Inflammatory macrophage treated with lipopolysaccharide for 4 hours (primary cell): ENCODE measurements around the gene XIAP.
"Not testable (repeated sequence)": the region's sequence is repeated elsewhere in the genome, so short reads cannot be mapped to it uniquely, and the experiment has no call there.

ENCODE experiments used
- DNase-seq: peaks from one replicate; pipeline ENCODE4 v3.0.0-alpha.2; 2020

The XIAP gene

DNA sequence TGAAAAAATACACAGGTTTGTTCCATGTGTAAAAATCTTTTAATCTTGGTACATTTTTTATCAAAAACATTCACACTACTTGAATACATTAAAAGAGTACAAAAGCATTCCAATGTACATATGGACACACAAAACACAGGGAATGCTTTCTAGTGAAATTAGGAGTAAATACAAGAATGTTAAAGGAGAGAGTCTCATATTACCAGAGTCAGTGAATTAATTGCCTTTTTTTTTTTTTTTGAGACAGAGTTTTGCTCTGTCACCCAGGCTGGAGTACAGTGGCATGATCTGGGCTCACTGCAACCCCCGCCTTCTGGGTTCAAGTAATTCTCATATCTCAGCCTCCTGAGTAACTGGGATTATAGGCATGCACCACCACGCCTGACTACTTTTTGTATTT, 17.0 kb downstream of the XIAP start:
- DNase-seq = no peak

- peak; percentile 75 for DNase-seq
Observed at GRCh38 chrX:123878252-123878721, 18.4 kb downstream of the XIAP start.

- no peak for DNase-seq
Observed at GRCh38 chrX:123881330-123881729, 21.5 kb downstream of the XIAP start.

GRCh38 chrX:123882391-123882790, 22.5 kb downstream of the XIAP start:
- no peak for DNase-seq

DNA sequence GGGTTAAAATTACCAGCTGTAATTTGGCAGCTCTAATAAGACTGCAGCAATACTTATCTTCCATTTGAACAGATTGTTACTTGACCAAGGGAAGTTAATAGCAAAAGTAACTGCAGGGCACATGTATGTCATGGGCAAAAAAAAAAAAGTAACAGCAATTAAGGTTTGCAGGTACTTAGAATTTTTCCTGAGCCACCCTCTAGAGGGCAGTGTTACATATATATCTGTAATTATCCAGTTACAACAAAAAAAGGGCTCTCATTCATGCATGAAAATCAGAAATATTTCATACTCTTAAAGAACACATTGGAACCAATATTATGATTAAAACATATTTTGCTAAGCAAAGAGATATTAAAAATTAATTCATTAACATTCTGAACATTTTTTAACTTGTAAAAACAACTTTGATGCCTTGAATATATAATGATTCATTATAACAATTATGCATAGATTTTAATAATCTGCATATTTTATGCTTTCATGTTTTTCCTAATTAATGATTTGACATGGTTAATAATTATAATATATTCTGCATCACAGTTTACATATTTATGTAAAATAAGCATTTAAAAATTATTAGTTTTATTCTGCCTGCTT, 25.1 kb downstream of the XIAP start:
- DNase-seq = peak; percentile 55

DNA sequence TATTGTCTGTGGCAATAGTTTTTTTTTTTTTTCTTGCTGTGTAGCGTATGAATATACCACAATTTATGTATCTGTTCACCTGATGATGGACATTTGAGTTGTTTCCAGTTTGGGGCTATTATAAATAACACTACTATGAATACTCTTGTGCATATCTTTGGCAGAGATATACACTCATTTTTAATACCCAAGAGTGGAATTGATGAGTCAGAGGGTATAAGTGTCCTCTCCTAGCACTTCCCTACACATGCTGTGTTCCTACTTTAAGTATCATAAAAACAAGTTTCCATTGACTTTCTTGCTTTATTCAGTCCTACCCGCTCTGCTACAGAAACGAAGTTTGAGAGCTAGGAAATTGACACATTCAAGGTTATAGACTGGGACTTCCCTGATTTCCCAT, 39.8 kb downstream of the XIAP start:
- no peak for DNase-seq

GRCh38 chrX:123903261-123903660, 43.4 kb downstream of the XIAP start:
- not testable (repeated sequence) for DNase-seq

DNA sequence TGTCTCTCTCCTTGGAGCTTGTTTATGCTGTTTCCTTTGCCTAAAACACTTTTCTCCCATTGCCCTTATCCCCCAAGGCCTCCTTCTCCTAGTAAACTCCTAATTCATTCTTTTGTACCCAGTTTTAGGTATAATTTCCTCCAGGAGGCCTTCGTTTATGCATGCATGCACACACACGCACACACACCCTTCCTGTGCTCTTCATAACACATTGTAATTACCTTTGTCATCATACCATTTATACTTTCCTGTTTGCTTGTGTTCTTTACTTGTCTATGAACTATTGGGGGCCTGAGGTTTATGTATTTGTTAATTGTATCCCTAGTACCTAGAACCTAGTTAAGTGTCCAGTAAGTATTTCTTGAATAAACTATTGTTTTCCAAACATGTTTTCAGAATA, 45.5 kb downstream of the XIAP start:
- DNase-seq = no peak

GRCh38 chrX:123906557-123907316, 46.9 kb downstream of the XIAP start:
- no peak for DNase-seq

DNA sequence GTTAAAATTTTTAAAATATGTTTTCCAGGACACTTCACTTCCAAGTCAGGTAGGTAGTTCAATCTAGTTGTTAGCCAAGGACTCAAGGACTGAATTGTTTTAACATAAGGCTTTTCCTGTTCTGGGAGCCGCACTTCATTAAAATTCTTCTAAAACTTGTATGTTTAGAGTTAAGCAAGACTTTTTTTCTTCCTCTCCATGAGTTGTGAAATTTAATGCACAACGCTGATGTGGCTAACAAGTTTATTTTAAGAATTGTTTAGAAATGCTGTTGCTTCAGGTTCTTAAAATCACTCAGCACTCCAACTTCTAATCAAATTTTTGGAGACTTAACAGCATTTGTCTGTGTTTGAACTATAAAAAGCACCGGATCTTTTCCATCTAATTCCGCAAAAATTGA, 49.7 kb downstream of the XIAP start:
- DNase-seq = peak; percentile 62

DNA sequence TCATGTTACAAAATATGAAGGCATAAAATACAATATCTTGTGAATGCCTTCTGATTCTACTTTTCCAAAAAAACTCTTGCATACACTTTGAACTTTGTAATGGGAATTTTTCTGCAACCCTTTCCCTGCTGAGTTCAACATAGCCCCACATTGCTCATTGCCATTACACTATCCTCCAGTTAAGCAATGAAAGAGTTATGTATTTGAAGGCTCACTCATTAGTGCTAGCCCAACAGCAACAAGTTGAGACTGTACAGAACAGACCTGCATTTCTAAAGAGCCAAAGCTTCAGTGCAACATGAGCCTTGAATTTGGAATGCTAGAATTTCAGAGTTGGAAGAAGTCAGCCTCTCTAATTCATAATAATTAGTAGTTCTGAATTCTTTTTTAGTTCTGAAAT, 57.2 kb downstream of the XIAP start:
- DNase-seq = peak; percentile 7

GRCh38 chrX:123918106-123918721, 58.4 kb downstream of the XIAP start:
- DNase-seq = no peak

GRCh38 chrX:123920105-123920785, 60.4 kb downstream of the XIAP start:
- DNase-seq = no peak

DNA sequence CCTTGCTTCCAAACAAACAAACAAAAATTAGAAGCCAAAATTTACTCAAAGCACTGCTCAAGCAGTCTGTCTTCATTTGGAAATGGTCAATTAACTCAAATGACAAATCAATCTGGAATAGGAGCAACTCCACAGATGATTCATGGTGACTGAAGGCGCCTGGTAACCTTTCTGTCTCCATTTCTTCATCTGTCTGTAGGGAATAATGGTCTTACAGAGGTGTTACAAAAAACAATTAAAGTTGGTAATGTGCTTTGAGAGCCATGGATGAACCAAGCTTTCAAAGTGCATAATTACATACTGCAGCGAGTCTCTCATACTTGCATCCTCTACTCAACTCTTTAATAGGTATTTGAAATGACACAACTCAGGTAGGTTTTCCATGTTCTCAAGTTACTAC, 63.4 kb downstream of the XIAP start:
- DNase-seq = no peak

DNA sequence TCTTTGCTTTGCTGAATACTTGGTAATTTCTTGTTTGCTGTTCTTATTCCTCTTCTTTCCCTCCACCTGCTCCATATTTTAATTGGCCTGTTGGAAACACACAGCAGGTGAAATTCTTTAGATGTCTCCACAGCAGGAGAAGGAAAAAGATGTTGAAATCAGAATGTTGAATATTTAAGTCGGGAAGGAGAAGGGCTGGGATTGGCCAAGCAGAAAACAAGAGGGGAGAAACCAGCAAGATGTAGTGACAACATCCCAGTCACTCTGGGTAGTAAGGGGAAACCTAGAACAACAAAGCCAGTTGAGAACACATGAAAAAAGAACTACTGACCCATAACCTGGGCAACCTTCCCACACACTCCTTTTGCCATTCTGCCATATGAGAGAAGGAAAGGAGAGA, 64.3 kb downstream of the XIAP start:
- no peak for DNase-seq

GRCh38 chrX:123927845-123928244, 68.0 kb downstream of the XIAP start:
- DNase-seq = peak; percentile 33

DNA sequence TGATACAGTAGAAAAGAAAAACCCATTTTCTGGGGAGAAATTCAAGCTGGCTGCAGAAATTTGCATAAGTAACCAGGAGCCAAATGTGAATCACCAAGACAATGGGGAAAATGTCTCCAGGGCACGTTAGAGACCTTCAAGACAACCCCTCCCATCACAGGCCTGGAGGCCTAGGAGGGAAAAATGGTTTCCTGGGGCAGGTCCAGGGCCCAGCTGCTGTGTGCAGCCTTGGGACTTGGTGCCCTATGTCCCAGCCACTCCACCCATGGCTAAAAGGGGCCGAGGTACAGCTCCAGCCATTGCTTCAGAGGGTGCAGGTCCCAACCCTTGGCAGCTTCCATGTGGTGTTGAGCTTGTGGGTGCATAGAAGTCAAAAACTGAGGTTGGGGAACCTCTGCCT, 72.2 kb downstream of the XIAP start:
- not testable (repeated sequence) for DNase-seq

DNA sequence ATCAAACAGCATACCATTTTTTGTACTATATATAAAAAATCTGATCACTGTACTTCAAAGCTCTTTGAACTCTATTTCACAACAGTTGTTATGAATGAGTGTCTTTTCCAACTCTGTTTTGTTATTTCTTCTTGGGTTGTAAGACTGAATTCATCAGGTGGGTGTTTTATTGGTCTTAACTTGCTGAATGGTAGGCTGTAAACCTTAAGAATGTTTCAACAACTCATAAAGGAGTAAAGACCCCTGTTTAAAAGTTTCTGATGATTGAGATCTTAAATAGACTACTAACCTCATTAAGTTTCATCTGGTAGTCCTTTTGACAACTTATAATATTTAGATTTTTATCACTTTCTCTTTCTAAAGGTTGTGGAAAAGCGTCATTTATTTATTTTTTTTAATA, 83.2 kb downstream of the XIAP start:
- no peak for DNase-seq

- DNase-seq = no peak
Observed at GRCh38 chrX:123943488-123943887, 83.6 kb downstream of the XIAP start.

DNA sequence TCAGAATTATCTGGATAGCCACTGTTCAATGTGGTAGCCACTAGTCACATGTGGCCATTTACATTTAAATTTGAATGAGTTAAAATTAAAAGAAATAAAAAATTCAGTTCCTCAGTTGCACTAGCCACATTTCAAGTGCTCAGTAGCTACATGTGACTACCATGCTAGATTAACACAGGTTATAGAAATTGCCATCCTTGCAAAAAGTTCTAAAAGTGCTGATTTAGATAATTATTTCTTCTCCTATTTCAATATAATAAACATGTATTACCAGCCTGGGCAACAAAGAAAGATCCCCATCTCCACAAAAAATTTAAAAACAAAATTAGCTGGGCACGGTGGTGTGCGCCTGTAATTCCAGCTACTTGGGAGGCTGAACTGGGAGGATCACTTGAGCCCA, 90.0 kb downstream of the XIAP start:
- DNase-seq = no peak

DNA sequence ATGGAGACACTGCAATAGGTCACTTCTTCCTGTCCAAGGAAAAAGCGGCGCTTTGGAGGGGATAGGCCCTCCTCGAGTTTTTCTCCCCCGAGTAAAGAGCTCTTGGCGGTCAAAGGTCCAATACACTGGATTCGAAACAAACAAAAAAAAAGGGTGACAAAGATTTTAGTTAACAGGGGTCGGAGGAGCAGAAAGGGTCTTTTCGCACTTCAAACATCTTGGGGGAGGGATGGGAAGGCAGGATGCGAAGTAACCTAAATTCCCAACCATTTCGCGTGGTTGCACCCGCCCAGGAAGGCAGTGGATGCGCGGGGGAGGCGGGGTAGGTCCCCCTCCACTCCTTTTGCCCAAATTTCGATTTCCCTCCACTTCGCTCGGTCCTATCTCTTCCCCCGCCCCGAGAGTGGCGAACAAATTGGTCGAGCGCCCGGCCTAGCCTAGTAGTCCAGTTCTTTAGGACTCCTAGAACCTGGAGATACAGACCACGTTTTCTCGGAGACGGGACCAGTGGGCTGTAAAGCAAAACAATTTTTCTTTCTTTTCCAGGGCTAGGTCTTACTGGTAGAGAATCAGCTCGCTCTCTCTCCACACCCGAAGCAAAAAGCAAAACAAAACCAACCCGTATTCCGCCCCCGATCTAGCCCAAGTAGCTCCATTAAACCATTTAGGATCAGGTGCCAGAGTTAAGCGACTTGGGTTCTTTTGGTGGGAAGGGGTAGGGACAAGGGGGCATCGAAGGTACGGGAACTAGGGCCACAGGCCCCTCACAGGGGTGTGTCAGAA, 99.6 kb downstream of the XIAP start:
- no peak for DNase-seq

- DNase-seq = no peak
Observed at GRCh38 chrX:123960956-123961267, 101.1 kb downstream of the XIAP start.
